ENCODE measurements around the gene ATF2.

DNA sequence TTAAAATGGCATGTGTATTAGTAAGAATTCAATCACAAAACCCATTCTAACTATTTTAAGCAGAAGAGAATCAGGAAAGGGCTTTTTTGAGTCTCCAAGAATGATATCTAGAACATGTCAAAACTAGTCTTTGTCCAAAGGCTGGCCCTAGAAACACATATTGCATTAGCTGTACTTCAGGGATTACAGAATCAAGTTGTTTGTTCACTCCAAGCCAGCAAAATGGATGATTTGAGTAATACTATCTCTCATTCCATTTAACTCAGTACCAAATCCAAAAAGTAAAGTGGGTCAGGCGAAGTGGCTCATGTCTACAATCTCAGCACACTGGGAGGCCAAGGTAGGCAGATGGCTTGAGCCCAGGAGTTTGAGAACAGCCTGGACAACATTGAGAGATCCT is 41.3 kb downstream of the ATF2 start:
- TF ChIP-seq POLR2A (IDR thresholded peaks at IDR 0.05; ENCODE audit: low read depth) (no peak), POLR2AphosphoS5 (IDR thresholded peaks at IDR 0.05) (no peak), EP300 (IDR thresholded peaks at IDR 0.05) (no peak)
- TF ChIP-seq, protein P1, sequence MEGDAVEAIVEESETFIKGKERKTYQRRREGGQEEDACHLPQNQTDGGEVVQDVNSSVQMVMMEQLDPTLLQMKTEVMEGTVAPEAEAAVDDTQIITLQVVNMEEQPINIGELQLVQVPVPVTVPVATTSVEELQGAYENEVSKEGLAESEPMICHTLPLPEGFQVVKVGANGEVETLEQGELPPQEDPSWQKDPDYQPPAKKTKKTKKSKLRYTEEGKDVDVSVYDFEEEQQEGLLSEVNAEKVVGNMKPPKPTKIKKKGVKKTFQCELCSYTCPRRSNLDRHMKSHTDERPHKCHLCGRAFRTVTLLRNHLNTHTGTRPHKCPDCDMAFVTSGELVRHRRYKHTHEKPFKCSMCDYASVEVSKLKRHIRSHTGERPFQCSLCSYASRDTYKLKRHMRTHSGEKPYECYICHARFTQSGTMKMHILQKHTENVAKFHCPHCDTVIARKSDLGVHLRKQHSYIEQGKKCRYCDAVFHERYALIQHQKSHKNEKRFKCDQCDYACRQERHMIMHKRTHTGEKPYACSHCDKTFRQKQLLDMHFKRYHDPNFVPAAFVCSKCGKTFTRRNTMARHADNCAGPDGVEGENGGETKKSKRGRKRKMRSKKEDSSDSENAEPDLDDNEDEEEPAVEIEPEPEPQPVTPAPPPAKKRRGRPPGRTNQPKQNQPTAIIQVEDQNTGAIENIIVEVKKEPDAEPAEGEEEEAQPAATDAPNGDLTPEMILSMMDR (IDR thresholded peaks at IDR 0.05): no peak
